H1 (cell line): ENCODE results near the gene NSDHL. TPM values are rescaled to one million over a fixed set of nuclear protein-coding genes. Genes with fewer than 3 reads are reported as not detected.

Experiments used
- polyA plus RNA-seq, 7 experiments: library from polyadenylated mRNA; depleted of rRNA in 3 of 7; stranded (reverse) in 5 of 7; unstranded in 2 of 7; fragments of >200 nt in 5 of 7; fragments of 200-250 nt in 2 of 7; gene quantifications; 1 replicate in 5 of 7; 2 replicates in 1 of 7; 4 replicates in 1 of 7; pipeline versions ENCODE4 v1.2.1 to v1.2.3, GENCODE V29; 2011 to 2013; ENCODE audit warnings: missing spikeins in 2 of 7, mixed read lengths in 2 of 7
- total RNA-seq: library from RNA; stranded (reverse); fragmentation: NEBNext Ultra II Directional; extraction: Animal tissue kit (Norgen Biotek cat#: 25700); gene quantifications from 2 replicates; pipeline ENCODE4 v1.2.1, GENCODE V29; 2021
- TF ChIP-seq, protein P1 (sequence below): fragments of 300-600 bp; sonication (generic); IDR thresholded peaks from 2 replicates; pipeline ENCODE4 v1.7.1; 2012; ENCODE audit warnings: low read length, moderate library complexity, mild to moderate bottlenecking, inconsistent platforms; ENCODE audit not compliant: insufficient replicate concordance

Gene NSDHL
- total and polyA plus RNA-seq, 2 of the 8 experiments (the other 6 are each of a cell fraction or from before 2014, with no cell fraction given), result 31.5 to 34.6 TPM

DNA sequence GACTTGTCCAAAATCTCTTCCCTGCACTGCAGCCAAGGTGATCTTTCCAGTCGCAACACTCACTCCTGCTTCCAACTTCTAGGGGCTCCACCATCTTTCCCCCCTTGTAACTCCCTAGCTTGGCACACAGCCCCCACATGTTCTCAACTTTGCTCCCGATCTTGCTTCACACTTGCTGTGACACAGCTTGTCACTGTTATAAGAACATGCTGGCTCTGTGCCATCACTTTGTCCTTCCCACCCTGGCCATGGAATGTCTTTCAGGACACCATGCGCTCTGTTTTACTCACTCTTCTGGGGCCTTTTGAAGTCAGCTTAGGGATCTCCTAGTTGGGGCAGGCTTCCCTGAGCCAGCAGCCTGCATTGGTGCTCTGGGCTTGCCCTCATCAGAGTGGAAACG lies 2.5 kb downstream of the NSDHL start (continued):
- TF ChIP-seq, protein P1, sequence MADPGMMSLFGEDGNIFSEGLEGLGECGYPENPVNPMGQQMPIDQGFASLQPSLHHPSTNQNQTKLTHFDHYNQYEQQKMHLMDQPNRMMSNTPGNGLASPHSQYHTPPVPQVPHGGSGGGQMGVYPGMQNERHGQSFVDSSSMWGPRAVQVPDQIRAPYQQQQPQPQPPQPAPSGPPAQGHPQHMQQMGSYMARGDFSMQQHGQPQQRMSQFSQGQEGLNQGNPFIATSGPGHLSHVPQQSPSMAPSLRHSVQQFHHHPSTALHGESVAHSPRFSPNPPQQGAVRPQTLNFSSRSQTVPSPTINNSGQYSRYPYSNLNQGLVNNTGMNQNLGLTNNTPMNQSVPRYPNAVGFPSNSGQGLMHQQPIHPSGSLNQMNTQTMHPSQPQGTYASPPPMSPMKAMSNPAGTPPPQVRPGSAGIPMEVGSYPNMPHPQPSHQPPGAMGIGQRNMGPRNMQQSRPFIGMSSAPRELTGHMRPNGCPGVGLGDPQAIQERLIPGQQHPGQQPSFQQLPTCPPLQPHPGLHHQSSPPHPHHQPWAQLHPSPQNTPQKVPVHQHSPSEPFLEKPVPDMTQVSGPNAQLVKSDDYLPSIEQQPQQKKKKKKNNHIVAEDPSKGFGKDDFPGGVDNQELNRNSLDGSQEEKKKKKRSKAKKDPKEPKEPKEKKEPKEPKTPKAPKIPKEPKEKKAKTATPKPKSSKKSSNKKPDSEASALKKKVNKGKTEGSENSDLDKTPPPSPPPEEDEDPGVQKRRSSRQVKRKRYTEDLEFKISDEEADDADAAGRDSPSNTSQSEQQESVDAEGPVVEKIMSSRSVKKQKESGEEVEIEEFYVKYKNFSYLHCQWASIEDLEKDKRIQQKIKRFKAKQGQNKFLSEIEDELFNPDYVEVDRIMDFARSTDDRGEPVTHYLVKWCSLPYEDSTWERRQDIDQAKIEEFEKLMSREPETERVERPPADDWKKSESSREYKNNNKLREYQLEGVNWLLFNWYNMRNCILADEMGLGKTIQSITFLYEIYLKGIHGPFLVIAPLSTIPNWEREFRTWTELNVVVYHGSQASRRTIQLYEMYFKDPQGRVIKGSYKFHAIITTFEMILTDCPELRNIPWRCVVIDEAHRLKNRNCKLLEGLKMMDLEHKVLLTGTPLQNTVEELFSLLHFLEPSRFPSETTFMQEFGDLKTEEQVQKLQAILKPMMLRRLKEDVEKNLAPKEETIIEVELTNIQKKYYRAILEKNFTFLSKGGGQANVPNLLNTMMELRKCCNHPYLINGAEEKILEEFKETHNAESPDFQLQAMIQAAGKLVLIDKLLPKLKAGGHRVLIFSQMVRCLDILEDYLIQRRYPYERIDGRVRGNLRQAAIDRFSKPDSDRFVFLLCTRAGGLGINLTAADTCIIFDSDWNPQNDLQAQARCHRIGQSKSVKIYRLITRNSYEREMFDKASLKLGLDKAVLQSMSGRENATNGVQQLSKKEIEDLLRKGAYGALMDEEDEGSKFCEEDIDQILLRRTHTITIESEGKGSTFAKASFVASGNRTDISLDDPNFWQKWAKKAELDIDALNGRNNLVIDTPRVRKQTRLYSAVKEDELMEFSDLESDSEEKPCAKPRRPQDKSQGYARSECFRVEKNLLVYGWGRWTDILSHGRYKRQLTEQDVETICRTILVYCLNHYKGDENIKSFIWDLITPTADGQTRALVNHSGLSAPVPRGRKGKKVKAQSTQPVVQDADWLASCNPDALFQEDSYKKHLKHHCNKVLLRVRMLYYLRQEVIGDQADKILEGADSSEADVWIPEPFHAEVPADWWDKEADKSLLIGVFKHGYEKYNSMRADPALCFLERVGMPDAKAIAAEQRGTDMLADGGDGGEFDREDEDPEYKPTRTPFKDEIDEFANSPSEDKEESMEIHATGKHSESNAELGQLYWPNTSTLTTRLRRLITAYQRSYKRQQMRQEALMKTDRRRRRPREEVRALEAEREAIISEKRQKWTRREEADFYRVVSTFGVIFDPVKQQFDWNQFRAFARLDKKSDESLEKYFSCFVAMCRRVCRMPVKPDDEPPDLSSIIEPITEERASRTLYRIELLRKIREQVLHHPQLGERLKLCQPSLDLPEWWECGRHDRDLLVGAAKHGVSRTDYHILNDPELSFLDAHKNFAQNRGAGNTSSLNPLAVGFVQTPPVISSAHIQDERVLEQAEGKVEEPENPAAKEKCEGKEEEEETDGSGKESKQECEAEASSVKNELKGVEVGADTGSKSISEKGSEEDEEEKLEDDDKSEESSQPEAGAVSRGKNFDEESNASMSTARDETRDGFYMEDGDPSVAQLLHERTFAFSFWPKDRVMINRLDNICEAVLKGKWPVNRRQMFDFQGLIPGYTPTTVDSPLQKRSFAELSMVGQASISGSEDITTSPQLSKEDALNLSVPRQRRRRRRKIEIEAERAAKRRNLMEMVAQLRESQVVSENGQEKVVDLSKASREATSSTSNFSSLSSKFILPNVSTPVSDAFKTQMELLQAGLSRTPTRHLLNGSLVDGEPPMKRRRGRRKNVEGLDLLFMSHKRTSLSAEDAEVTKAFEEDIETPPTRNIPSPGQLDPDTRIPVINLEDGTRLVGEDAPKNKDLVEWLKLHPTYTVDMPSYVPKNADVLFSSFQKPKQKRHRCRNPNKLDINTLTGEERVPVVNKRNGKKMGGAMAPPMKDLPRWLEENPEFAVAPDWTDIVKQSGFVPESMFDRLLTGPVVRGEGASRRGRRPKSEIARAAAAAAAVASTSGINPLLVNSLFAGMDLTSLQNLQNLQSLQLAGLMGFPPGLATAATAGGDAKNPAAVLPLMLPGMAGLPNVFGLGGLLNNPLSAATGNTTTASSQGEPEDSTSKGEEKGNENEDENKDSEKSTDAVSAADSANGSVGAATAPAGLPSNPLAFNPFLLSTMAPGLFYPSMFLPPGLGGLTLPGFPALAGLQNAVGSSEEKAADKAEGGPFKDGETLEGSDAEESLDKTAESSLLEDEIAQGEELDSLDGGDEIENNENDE, result no peak
